GM21528 (cell line): ENCODE data around the gene FOXP4.

Experiments used
- ATAC-seq: cut with Tn5 transposase; IDR thresholded peaks from one replicate; pipeline ENCODE4 v1.9.1; 2021; ENCODE audit warnings: mild to moderate bottlenecking, moderate library complexity; ENCODE audit not compliant: unreplicated experiment, low FRiP score

FOXP4 gene, protein sequence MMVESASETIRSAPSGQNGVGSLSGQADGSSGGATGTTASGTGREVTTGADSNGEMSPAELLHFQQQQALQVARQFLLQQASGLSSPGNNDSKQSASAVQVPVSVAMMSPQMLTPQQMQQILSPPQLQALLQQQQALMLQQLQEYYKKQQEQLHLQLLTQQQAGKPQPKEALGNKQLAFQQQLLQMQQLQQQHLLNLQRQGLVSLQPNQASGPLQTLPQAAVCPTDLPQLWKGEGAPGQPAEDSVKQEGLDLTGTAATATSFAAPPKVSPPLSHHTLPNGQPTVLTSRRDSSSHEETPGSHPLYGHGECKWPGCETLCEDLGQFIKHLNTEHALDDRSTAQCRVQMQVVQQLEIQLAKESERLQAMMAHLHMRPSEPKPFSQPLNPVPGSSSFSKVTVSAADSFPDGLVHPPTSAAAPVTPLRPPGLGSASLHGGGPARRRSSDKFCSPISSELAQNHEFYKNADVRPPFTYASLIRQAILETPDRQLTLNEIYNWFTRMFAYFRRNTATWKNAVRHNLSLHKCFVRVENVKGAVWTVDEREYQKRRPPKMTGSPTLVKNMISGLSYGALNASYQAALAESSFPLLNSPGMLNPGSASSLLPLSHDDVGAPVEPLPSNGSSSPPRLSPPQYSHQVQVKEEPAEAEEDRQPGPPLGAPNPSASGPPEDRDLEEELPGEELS

DNA sequence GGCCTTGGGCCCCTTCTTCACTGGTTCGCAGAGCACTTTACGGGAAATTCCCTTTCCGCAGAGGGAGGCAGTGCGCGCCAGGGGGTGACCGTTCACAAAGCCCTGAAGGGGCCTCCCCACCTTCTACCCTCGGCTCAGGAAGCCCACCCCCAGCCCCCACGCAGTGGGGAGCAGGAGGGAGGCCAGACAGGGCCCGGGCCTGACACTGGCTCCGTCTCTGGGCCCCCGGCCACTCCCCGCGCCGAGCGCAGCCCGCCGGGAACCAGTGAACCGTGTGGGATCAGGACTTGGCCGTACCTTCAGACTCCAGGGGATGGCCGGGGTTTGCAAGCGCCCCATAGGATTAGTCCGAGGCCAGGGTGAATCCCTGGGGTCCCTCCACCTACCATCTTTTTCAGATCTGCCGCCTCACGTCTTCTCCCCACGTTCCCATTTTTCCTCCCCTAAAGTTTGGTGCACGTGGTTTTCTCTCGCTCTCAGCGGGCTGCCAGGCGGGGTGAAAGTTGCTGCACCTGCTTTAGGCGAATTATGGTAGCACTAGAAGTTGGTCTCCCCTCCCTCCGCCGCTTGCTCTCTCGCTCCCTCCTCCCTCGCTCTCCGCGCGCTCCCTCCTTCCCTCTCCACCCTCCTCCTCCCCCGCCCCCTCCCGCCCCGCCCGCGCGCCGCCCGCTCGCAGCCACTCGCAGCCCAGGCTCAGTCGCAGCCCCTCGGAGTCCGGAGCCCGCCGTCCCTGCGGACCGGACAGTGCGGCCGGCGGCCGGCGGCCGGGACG lies at the start of gene FOXP4:
Gene FOXP4 (plus strand): TSS at position 679 of the 772 bp plus-strand sequence. CDS start 19,380 bp downstream, outside the sequence.
- ATAC-seq = peak; percentile 72

DNA sequence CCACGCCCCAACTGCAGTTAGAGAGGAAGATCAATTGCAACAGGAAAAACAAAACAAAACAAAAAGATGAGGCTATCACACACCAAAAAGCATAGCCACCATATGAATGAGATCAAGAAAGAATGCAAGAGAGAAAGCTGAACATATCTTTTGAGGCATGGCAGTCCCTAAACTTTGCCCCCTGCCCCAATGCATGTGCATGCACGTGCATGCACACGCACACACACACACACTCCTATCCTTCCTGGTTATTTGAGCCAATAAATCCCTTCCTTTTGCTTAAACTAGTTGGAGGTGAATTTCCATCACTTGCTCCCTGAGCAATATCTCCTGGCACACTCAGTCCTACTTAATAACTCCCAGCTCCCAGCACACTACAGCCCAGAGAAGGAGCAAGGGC lies 48.6 kb upstream of the FOXP4 start:
- no peak for ATAC-seq

DNA sequence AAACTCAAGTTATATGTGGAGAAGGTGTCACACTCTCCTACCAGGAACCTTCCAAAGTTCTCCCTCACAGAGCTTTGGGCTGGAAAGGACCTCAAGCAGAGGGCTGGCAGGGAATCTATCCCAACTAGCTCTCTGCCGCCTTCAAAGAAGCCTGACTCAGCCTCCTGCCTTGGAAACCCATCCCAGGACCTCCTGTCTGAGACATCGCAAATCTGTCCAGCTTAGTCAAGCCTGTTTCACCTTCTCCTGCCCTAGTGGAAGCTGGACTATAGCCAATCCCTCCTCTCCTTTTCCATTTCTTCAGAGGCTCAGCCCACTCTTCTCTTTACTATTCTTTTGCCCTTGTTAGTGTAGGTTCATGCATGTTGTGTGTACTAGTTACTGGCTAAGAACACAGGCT lies 48.2 kb upstream of the FOXP4 start:
- ATAC-seq = no peak

DNA sequence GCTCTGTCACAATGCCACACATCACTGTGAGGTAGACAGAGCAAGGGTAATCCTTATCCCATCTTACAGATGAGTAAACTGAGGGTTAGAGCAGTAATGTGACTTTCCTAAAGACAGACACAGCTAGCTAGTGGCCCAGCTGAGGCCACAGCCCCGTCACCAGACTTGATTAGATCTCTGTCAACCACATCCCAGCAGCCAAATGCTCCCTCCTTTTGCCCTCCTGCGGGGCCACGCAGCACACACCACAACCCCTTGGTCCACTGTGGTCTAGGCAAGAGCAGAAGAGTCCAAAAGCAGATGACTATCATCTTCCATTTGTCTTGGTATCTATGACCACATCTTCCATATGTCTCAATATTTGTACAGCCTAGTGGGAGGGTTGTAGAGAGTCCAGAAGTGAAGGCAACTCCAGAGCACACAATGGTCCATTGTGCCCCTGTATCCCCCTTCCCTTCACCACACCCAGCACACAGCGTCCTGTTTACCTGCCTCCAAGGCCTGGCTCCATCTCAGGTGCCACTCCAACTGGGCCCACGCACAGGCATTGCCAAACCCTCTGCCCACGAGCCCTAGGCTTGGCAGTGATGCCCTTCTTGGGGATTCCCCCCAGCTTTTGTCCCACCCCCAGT lies 47.1 kb upstream of the FOXP4 start:
- ATAC-seq = no peak

DNA sequence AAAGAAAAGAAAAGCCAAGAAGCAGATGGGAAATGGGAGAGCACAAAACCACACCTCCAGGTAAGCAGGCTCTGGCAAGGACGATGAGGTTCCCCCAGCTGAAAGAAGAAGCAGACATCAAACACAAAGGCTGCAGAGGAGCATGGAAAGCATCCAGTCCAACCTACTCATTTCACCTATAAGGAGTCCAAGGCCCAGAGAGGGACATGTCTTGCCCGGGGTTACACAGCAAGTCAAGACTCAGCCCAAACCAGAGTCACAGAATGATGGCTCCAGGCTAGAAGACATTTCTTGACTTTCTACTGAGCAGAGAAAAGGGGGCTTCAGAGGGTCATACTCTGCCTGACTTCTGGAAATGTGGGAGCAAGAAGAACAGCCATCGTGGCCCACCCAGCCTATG lies 45.6 kb upstream of the FOXP4 start:
- ATAC-seq = no peak

DNA sequence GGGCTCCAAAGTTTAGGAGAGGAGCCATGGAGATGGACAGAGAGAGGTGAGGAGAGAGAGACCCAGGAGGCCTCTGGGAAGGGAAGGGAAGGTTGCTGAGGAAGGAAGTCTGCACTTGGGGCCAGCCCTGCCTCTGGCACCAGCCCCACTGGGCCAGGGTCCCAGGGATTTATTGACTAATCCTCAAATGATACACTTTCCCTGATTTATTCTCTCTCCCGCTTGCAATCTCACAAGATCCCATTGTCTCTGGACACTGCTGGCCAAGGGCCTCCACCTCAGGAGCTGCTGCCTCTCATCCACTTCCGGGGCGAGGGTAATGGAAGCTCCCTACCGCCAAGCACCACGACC lies 43.6 kb upstream of the FOXP4 start:
- no peak for ATAC-seq

DNA sequence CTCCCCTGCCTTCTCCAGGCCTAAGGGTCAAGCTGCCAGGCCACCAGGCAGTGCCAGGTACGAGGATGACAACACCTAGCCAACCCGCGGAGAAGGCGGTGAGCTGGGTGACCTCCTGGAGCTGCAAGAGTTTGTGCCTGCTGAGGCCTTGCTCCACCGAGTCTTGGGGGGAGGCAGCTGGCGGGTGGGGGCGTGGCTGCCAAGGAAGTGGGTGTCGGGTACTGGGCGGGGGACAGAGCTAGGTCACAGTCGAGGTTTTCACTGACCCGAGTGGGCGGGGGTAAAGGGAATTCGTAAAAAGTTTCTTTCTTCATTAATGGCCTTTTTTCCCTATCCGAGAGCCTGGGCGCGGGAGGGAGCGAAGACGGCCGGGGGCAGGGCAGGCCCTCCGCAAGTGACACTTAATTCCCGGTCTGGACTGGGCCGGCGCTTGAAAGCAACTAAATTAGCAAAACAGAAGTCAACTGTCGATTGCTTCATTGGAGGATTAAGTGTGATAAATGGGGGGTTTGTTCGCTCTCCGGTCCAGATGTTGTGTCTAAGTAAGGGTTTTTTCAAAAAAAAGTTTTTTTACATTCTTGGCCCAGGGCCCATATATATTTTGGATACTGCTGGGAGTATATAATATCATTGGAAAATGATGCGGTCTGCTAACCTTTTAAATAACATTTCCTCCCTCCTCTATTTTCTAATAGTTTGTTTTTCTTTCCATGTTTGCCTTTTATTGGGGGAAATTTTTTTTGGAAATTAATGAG lies 43.1 kb upstream of the FOXP4 start:
- no peak for ATAC-seq

DNA sequence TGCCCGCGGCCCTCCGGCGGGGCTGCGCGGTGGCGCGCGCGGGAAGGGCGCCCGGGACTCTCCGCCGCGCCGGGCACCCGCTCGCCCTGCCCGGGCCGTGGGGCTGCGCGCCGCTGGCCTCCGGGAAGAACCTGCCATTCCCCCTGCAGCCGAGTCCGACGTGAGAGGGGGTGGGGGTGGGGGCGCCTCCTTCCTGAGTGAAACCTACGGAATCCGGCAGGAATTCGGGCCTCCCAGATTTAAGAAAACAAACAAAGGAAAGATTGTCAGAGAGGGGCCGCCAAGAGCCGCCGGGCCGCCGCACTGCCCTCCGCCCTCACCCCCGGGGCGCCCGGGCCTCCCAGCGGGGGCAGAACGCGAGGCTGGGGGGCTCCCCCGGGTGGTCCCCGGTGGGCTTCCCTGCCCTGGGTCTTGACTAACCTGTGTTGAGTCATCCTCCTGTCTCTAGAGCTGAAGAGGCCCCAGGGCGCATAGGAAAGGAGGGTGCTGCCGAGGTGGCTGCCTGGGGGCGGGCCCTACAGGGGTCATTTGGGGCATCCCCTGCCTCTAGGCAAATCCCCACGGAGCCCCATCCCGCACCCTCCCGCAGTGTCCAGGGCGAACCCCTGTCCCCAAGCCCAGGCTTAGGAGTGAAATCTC lies 42.2 kb upstream of the FOXP4 start:
- no peak for ATAC-seq

DNA sequence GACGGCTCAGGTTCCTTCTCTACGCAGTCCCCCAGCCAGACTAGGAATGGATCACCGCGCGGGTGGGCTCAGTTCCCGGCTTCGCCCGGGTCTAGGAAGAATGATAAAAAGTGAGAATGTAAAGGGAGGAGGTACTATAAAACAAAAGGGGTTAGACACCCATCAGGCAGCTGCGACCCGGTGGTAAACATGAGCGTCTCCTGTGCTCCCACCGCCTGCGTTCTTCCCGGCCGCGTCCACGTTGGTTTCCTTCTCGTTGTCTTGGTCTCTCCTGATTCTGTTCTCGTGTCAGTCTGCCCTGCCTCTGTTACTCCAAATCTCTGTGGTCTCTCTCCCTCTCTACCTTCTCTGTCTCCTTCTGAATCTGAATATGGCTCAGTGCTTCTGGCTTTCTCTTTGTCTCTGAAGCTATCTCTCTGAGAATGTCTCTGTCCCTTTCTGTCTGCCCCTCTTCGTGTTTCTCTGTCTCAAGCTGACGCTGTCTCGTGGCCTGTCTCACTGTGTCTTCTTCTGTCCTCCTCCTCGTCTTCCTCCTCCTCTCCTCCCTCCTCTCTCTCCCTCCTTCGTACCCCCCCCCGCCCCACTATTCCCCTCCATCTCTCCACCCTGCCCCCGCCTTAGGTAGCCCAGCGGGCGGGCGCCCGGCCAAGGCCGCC lies 41.6 kb upstream of the FOXP4 start:
- ATAC-seq = no peak

DNA sequence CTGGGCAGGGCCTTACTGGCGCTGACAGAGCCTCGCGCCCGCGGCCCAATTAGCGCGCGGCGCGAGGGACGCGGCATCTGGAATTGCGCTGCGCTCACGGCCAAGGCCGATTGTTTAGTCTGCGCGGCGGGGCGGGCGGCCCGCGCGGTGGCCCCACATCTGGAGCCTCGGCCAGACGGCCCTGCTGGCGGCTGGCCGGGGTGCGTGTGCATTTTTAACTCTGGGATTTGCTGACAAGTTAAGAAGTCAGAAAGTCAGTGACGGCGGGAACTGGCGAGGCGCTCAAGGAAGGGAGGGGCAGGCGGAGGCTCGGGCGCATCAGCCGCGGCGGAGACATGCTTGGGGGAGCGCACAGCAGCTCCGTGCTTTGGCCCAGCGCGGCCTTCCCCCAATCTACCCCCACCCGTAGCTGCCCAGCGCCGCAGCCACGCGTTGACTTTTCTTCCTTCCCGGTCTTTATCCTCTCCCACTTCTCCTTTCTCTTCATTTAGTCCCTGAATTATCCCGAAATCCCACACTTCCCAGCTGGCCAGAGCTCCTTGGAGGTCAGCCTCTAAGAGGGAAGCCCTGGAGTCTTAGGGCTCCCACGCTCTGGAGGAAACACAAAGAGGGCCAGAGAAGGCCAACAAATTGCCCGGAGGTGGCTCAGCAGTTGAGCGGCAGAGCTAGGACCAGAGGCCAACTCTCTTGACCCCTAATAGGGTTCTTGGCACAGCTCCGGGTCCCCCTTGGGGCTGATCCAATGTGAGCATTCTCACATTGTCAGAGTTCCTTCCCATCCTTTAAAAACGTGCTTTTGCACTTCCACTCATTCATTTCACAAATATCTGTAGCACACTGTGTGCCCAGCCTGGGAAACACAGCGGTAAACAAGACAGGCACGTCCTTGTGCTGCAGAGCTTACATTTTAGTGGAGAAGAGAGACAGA lies 40.8 kb upstream of the FOXP4 start:
- no peak for ATAC-seq

DNA sequence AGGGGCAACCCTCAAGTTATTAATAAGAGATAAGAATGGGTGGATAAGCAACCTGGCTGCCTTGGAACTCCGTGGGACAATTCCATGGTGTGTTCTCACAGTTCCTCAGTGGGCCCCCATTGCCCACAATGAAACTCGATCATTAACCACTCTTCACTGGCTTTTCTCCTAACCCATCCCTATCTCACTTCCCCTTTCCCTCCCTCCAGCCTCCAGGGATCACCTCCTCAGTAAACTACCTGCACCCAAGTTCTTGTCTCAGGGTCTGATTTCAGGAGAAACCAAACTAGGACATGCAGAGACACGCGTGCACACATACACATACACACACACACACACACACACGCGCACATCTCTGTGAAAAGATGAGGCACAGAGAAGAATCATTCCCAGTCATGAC lies 37.7 kb upstream of the FOXP4 start:
- no peak for ATAC-seq

DNA sequence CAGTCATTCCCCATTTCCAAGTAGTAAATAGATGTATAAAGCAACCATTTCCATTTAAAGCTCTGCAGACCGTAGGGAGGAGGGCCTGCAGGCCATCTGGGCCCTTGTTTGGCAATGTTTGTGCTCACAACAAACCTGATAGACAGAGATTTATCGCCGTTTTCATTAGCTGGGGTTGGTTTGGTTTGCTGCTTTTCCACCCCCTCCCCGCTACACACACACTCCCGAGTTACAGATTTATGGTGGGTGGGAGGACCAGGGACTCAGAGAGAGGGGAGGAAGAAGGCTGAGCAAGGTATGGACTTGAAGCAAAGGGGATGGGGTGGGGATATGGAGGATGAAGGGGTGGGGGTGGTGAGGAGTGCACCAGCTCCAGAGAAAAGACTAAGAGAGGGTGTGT lies 36.6 kb upstream of the FOXP4 start:
- ATAC-seq = no peak

DNA sequence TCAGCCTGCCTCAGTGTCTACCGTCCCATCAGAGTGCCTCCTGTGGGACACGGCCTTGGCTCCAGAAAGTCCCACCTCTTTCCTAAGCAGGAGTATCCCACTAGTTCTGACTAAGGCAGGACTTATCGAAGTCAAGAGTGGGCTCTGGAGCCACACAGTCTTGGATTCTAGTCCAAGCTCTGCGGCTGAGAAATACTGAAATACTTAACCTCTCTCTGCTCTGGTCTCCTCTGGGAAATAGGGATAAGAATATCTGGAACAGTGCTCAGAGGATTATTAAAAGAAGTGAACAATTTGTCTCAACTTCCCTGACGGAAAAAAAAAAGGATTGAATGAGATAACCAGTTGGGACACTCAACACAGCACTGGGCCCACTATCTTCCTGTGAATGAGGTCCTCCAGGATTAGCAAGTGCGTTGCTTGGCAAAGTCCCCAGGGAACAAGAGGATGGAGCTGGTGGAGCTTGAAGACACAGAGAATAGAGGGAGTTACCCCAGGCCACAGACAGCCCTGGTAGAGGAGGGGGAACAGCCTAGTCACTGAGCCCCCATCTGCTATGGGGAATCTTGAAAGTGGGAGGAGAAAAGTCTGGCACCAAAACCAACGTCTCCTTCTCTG lies 34.6 kb upstream of the FOXP4 start:
- no peak for ATAC-seq

DNA sequence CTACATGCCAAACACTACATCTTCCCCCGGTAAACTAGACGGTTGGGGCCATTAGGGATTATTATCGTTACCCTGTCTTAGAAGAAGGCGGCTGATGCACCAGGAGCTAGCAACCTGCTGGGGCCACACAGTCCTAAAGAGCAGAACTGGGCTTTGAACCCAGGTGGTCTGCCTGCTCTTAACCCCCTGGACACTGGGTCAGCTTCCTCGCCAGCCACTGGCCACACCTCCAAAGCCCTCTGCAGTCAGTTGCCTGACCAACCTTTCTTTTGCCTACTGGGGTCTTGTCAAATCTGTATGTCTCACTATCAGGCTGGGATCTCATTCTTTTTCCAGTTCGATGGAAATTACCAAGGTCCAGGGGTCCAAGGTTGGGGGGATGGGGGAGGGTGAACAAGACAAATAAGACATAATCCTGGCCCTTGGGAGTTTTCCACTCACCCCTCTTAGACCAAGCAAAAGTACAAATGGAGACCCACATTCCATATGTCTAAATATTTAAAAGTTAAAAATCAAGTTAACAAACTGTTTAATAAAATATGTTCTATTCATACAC lies 34.0 kb upstream of the FOXP4 start:
- no peak for ATAC-seq

DNA sequence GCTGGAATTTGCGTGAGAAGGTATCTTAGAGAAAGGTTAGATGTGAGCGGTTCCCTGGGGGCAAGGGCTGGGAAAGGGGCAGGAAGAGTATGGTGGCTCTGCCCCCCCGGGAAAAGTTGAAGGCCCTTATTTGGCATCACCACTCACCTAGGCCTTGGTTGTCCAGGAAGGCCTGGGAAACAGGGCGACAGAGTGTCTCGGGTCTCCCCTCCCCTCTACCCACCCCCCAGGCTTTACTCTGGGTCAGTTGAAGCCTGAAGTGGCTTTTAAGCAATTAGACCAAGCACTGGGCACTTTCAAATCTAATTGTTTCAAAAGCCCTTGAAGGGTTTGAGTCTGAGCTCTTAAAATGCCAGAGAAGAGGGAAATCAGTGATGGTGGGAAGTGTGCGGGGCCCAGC lies 30.2 kb upstream of the FOXP4 start:
- no peak for ATAC-seq

DNA sequence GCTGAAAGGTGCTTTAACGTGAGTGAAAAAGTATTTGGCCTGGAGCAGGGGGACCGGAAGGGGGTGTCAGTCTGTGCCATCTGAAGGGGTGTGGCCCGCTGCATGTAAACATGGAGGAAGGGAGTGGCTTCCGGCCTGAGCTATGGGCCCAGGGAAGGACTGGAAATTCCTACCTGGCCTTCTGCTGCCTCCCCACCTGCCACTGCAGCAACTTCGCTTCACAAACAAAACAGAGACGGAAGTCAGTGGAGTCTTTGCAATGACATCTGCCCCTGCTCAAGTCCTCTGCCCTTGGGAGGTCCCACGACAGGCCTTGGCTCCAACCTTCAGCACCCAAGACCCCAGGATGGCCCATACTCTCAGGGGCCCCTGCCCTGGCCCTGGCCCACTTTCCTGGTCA lies 28.1 kb upstream of the FOXP4 start:
- no peak for ATAC-seq

DNA sequence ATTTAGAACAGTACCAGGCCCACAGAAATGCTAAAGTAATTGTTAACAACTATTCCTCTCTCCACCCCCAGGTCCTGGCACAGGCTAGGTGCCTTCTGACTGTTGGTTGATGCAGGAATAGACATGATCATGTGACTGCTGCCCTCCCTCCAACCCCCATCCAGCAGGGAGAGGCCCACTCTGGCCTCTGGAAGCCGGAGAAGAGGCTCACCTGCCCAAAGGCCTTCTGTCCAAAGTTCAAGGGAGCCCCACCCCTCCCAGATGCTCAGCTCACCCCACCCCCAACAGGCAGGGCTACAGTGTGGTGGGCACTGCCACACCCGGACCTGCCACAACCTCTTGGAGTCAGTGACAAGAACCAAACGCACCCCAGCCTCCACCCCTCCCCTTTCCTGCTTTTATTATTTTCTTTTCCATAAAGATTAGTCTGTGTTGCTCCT lies 26.9 kb upstream of the FOXP4 start:
- ATAC-seq = no peak
